ENCODE results near the gene PDK3. TPM values are rescaled to one million over a fixed set of nuclear protein-coding genes. Genes with fewer than 3 reads are reported as not detected.

Gene PDK3
- total and polyA plus RNA-seq, 11 donors = 2.4 to 20.3 (median 14.6) TPM

DNA sequence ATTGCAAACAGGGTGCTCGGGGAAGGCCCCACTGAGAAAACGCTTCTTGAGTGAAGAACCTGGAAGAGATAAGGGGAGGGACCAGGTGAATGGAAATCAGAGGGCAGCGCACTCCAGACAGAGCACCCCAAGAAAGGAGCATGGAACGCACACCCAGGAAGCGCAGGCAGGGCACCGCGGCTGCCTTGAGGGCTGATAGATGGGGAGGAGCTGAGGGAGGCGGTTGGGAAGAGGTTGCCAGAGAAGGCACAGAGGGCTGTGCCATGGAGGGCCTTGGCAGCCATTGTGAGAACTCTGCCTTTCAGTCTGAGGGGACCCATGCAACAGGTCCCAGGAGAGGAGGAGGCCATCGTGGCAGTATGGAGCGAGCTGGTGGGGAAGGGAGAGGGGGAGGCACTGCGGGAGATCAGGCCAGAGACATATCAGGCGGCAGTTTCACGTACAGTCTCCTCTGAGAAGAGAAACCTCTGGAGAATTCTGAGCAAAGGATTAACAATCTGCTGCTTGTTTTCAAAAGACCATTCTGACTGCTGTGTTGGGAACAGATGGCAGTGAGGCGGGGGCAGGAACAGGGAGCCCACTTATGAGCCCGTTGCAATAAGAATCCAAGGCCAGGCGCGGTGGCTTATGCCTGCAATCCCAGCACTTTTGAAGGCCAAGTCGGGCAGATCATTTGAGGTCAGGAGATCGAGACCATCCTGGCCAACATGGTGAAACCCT lies 98.4 kb downstream of the PDK3 start:
- Histone ChIP-seq H3K27ac (no peak overlapping the region), H3K4me1 (no peaks in the 10 kb centered on the region), H3K36me3 (no peaks in the 10 kb centered on the region), H3K4me3 (no peak overlapping the region), H3K27me3 (no peaks in the 10 kb centered on the region), H3K9me3 (no peaks in the 10 kb centered on the region)
- no peak for ATAC-seq
- no peak for DNase-seq
- WGBS, 4 donors = 80 to 89% (median 85%) methylated on average over 19 of the region's 19 CpGs
- TF ChIP-seq, protein P1, sequence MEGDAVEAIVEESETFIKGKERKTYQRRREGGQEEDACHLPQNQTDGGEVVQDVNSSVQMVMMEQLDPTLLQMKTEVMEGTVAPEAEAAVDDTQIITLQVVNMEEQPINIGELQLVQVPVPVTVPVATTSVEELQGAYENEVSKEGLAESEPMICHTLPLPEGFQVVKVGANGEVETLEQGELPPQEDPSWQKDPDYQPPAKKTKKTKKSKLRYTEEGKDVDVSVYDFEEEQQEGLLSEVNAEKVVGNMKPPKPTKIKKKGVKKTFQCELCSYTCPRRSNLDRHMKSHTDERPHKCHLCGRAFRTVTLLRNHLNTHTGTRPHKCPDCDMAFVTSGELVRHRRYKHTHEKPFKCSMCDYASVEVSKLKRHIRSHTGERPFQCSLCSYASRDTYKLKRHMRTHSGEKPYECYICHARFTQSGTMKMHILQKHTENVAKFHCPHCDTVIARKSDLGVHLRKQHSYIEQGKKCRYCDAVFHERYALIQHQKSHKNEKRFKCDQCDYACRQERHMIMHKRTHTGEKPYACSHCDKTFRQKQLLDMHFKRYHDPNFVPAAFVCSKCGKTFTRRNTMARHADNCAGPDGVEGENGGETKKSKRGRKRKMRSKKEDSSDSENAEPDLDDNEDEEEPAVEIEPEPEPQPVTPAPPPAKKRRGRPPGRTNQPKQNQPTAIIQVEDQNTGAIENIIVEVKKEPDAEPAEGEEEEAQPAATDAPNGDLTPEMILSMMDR (IDR thresholded peaks at IDR 0.05) = no peak
- TF ChIP-seq POLR2A (IDR thresholded peaks at IDR 0.05) = no peak
- intact Hi-C loops (cut with DNase I) = loop anchor here in 1 of 10 donors (10.0 kb wide), 1 partner anchor 169 kb away; no protein-coding TSS in a partner anchor

DNA sequence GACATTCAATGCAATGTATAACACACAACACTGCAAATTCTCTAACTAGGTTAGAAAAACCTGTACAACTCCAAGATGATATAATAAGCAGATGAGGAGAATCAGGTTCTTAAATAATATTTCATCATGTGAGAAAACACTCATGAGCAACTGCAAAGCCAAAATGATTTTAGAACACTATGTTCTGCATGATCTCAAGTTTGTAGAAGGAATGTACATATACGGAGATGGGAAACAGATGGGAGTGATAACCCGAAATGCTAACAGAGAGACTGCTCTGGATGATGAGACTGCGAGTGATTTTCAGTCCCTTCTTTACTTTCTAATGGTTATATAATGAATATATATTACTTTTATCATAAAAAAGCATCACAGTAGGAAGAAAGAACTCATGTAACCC lies 101.2 kb downstream of the PDK3 start:
- Histone ChIP-seq H3K9me3 (no peaks in the 10 kb centered on the region), H3K27me3 (peaks cover 0 to 6% (median 0%) of the 10 kb centered on the region in 9 donors), H3K4me3 (no peak overlapping the region), H3K4me1 (no peaks in the 10 kb centered on the region), H3K36me3 (no peaks in the 10 kb centered on the region), H3K27ac (no peak overlapping the region)
- 75 to 87% (median 79%) methylated on average over 3 of the region's 3 CpGs for WGBS, 4 donors
- TF ChIP-seq, protein P1 (IDR thresholded peaks at IDR 0.05) = no peak
- no peak for TF ChIP-seq POLR2A (IDR thresholded peaks at IDR 0.05)
- DNase-seq = no peak
- no peak for ATAC-seq
- intact Hi-C loops (cut with DNase I) = loop anchor here in 1 of 10 donors (10.0 kb wide), 1 partner anchor 171 kb away; no protein-coding TSS in a partner anchor

DNA sequence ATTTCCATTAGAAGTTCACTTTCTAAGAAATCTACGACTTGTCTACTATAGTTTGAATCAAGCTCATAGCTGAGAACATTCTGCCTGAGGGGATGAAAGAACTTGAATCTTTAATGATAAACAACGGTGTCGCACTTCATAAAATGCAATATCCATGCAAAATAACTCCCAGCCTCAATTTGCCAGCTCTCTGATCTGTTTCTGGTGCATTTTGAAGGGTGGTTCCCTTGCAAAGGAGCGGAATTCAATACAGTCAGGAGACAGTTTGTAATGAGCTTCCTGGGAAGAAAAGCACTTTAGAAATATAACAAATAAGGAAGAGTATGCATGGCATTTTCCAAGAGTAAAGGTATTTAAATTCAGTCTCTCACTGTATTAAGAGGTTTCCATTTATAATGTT lies 102.1 kb downstream of the PDK3 start:
- Histone ChIP-seq H3K9me3 (no peaks in the 10 kb centered on the region), H3K27ac (no peak overlapping the region), H3K4me1 (no peaks in the 10 kb centered on the region), H3K4me3 (no peak overlapping the region), H3K27me3 (peaks cover 0 to 6% (median 0%) of the 10 kb centered on the region in 9 donors), H3K36me3 (no peaks in the 10 kb centered on the region)
- intact Hi-C loops (cut with DNase I) = loop anchor here in 1 of 10 donors (10.0 kb wide), 1 partner anchor 172 kb away; no protein-coding TSS in a partner anchor
- DNase-seq = no peak
- no peak for ATAC-seq
- WGBS, 4 donors = 82 to 92% (median 88%) methylated on average over 4 of the region's 4 CpGs
- TF ChIP-seq POLR2A (IDR thresholded peaks at IDR 0.05) = no peak
- TF ChIP-seq, protein P1 (IDR thresholded peaks at IDR 0.05) = no peak

DNA sequence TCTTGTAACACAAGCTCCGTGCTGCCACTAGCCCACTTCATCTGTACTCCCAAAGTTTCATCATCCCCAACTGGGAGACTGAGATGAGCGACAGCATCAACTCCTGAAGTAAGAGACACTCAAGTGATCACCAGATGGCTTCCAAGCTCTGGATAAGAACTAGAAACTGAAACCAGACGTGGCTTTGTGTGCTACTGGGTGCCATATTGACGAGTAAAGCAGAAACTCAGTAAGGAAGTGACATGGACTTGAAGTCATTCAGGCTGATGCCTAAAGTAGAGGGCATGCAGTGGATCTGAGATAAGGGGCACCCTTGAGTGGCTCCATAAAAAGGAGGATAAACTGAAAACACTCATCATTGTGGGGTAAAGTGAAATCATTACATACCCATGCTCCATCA lies 109.7 kb downstream of the PDK3 start:
- TF ChIP-seq, protein P1 (IDR thresholded peaks at IDR 0.05) = no peak
- no peak for TF ChIP-seq POLR2A (IDR thresholded peaks at IDR 0.05)

More for the DNA sequence above, 109.7 kb downstream of the PDK3 start:
- DNase-seq = no peak
- Histone ChIP-seq H3K27me3 (peaks cover 0 to 7% (median 0%) of the 10 kb centered on the region in 9 donors), H3K4me1 (no peaks in the 10 kb centered on the region), H3K9me3 (no peaks in the 10 kb centered on the region), H3K36me3 (no peaks in the 10 kb centered on the region), H3K4me3 (no peak overlapping the region), H3K27ac (no peak overlapping the region)
- intact Hi-C loops (cut with DNase I) = no loop called here
- 64 to 86% (median 81%) methylated on average over 4 of the region's 4 CpGs for WGBS, 4 donors
- no peak for ATAC-seq
